Heart right ventricle (tissue), 16 donors: ENCODE measurements around the gene TCEAL7. TPM values are rescaled to one million over a fixed set of nuclear protein-coding genes. Genes with fewer than 3 reads are reported as not detected.

Experiments
- ATAC-seq, 8 donors: fragments of 200-7000 bp; cut with Tn5 transposase; one replicate each; pipeline ENCODE4 v1.9.1; 2020; ENCODE audit warnings: mild to moderate bottlenecking in 8 of 8, moderate library complexity in 8 of 8, moderate number of reproducible peaks in 1 of 8
- DNase-seq, 2 donors: peaks; one replicate each; pipeline ENCODE4 v3.0.0-alpha.2; 2020
- H3K27ac ChIP-seq, 10 donors: fragments of 200-600 bp; sonication (generic) in 2 of 10; one replicate each; pipeline versions ENCODE4 v1.5.0 to v1.8.0; 2020 to 2022; ENCODE audit warnings: mild to moderate bottlenecking in 3 of 10
- H3K27me3 ChIP-seq, 7 donors: fragments of 200-600 bp; one replicate each; pipeline ENCODE4 v1.8.0; 2021 to 2022; ENCODE audit warnings: mild to moderate bottlenecking in 2 of 7
- H3K36me3 ChIP-seq, 9 donors: fragments of 200-600 bp; sonication (generic) in 1 of 9; one replicate each; pipeline versions ENCODE4 v1.5.0 to v1.8.0; 2020 to 2022; ENCODE audit warnings: mild to moderate bottlenecking in 2 of 9
- H3K4me1 ChIP-seq, 9 donors: fragments of 200-600 bp; sonication (generic) in 1 of 9; one replicate each; pipeline versions ENCODE4 v1.5.0 to v1.8.0; 2020 to 2022; ENCODE audit warnings: mild to moderate bottlenecking in 4 of 9
- H3K4me3 ChIP-seq, 10 donors: fragments of 200-600 bp; sonication (generic) in 2 of 10; one replicate each; pipeline versions ENCODE4 v1.5.0 to v1.8.0; 2020 to 2022; ENCODE audit warnings: mild to moderate bottlenecking in 7 of 10, moderate library complexity in 2 of 10
- H3K9me3 ChIP-seq, 11 donors: fragments of 200-600 bp in 10 of 11; sonication (generic) in 2 of 11; one replicate each; pipeline versions ENCODE4 v1.5.0 to v1.8.0; 2013 to 2022; ENCODE audit warnings: mild to moderate bottlenecking in 2 of 11, control low read depth in 1 of 11, moderate library complexity in 1 of 11
- CTCF ChIP-seq, 9 donors: fragments of 200-600 bp; sonication (generic) in 2 of 9; IDR thresholded peaks; one replicate each; pipeline versions ENCODE4 v1.5.0 to v1.8.0; 2021 to 2022; ENCODE audit warnings: antibody characterized with exemption in 9 of 9, mild to moderate bottlenecking in 5 of 9, moderate library complexity in 1 of 9
- WGBS, 2 donors: extraction: QIAGEN DNeasy Blood & Tissue Kit; methylation state at CpG; one replicate each; pipeline ENCODE4 v1.1.7; 2013; ENCODE audit warnings: inconsistent platforms in 1 of 2; 5-methylcytosine and 5-hydroxymethylcytosine counted together
- intact Hi-C, 10 donors: fragments of 100-400 bp; cut with DNase I; formaldehyde crosslinking; loops; one replicate each; pipeline versions ENCODE4 v1.11.1 to v1.14.2; 2022
- polyA plus RNA-seq, 2 donors: library from polyadenylated mRNA; stranded (reverse); fragments of 200-250 nt; gene quantifications; one replicate each; pipeline ENCODE4 v1.2.3, GENCODE V29; 2013
- total RNA-seq, 10 donors: library from RNA; stranded (reverse); fragmentation: NEBNext Ultra II Directional in 3 of 10; extraction: Animal tissue kit (Norgen Biotek cat#: 25700) in 3 of 10; gene quantifications; one replicate each; pipeline versions ENCODE4 v1.2.1 to v1.2.4, GENCODE V29; 2021 to 2023
- donor health status: Arrhythmogenic right ventricular cardiomyopathy.
- donor health status: ischemic (EF 13 %, LVEDD 7.1; RV severe dilation, severe dysfunction).
- donor health status: healthy with polysubstance abuse.
- donor health status: DM: no; HTN: yes; CAD: no.
- donor health status: DM: no; HTN: no; CAD: no.
- donor health status: ischemic (EF 25% LVEDD 6.9; RV normal size, moderate dysfunction).
- donor health status: ischemic (EF 25% LVEDD 5.7; RV mildly dilated, moderate dysfunction).
- donor health status: healthy.
- donor health status: DM: yes; HTN: yes; CAD: no.
- donor health status: Ischemic cardiomyopathy.
- donor health status: ischemic (EF 35%, LVEDD 5.7; RV mildly dilated, moderate dysfunction).
- donor health status: nonischemic (EF 11% LVEDD 7.7; RV severe dilation, severe dysfunction).
- donor health status: DM: yes; HTN: yes; CAD: no.
- donor health status: PGD.
- donor health status: ischemic (EF 29% LVEDD 5.4; RV normal size, mild dysfunction).
- donor health status: nonischemic (EF 23%, LVEDD 6.1; RV moderate dilation, normal function).

TCEAL7 gene
- total and polyA plus RNA-seq, 12 donors: 2.0 to 5.6 (median 3.6) TPM

- 51 to 60% methylated on average over 3 of the region's 3 CpGs for WGBS, 2 donors
- Histone ChIP-seq H3K4me3 (no peak overlapping the region), H3K4me1 (no peaks in the 10 kb centered on the region), H3K36me3 (no peaks in the 10 kb centered on the region), H3K9me3 (no peaks in the 10 kb centered on the region), H3K27me3 (peaks cover 0 to 47% (median 0%) of the 10 kb centered on the region in 7 donors), H3K27ac (no peak overlapping the region)
- ATAC-seq (no peak), DNase-seq (no peak)
- intact Hi-C loops: loop anchor here in 3 of 10 donors (10.0 kb wide), 3 partner anchors 84 to 326 kb away; partner anchors contain the start of gene TCEAL8 (in 1 of the 3)
- no peak for TF ChIP-seq CTCF (IDR thresholded peaks at IDR 0.05)
These were observed 8.6 kb downstream of the TCEAL7 start for GRCh38 chrX:103338663-103339062.

- Histone ChIP-seq H3K36me3 (no peaks in the 10 kb centered on the region), H3K4me1 (no peaks in the 10 kb centered on the region), H3K9me3 (no peaks in the 10 kb centered on the region), H3K27me3 (peaks cover 0 to 44% (median 0%) of the 10 kb centered on the region in 7 donors), H3K27ac (no peak overlapping the region), H3K4me3 (no peak overlapping the region)
- peak; percentile 47 to 77 (median 69) for TF ChIP-seq CTCF (IDR thresholded peaks at IDR 0.05)
- DNase-seq (peak in 1 of 2 donors; percentile 35), ATAC-seq (no peak)
- intact Hi-C loops: loop anchor here in 7 of 10 donors (1.0 to 10.0 kb wide), 6 partner anchors 62 to 128 kb away; partner anchors contain the start of gene BEX4 (in 1 of the 7)
- WGBS, 2 donors: 2 to 3% methylated on average over 2 of the region's 2 CpGs
These were observed 13.1 kb downstream of the TCEAL7 start for GRCh38 chrX:103343105-103343504.

GRCh38 chrX:103344606-103345005, 14.6 kb downstream of the TCEAL7 start:
- TF ChIP-seq CTCF (IDR thresholded peaks at IDR 0.05): no peak
- ATAC-seq: peak in 1 of 8 donors; percentile 39
- no peaks in the 10 kb centered on the region for H3K36me3 ChIP-seq
- H3K27me3 ChIP-seq: peaks cover 0 to 54% (median 0%) of the 10 kb centered on the region in 7 donors
- no peak for DNase-seq
- WGBS, 2 donors: 52 to 69% methylated on average over 2 of the region's 2 CpGs
- no peak overlapping the region for H3K4me3 ChIP-seq
- intact Hi-C loops: loop anchor here in 3 of 10 donors (5.0 to 10.0 kb wide), 3 partner anchors 60 to 130 kb away; partner anchors contain the start of gene BEX4 (in 1 of the 3)
- H3K27ac ChIP-seq: no peak overlapping the region
- no peaks in the 10 kb centered on the region for H3K9me3 ChIP-seq
- H3K4me1 ChIP-seq: no peaks in the 10 kb centered on the region

GRCh38 chrX:103347682-103348397, 17.8 kb downstream of the TCEAL7 start:
- no peak for TF ChIP-seq CTCF (IDR thresholded peaks at IDR 0.05)

More at GRCh38 chrX:103347682-103348397, 17.8 kb downstream of the TCEAL7 start:
- 39 to 60% methylated on average over 29 of the region's 29 CpGs for WGBS, 2 donors
- ATAC-seq (no peak), DNase-seq (no peak)
- H3K36me3 ChIP-seq: no peaks in the 10 kb centered on the region
- peaks cover 0 to 63% (median 0%) of the 10 kb centered on the region in 7 donors for H3K27me3 ChIP-seq
- no peak overlapping the region for H3K27ac ChIP-seq
- H3K4me1 ChIP-seq: no peaks in the 10 kb centered on the region
- H3K4me3 ChIP-seq: no peak overlapping the region
- H3K9me3 ChIP-seq: no peaks in the 10 kb centered on the region
- intact Hi-C loops: loop anchor here in 3 of 10 donors (2.0 to 10.0 kb wide), 3 partner anchors 57 to 133 kb away; partner anchors contain the start of gene BEX4 (in 1 of the 3)
